Measurements from ENCODE around the gene CRKL. TPM values are rescaled to one million over a fixed set of nuclear protein-coding genes. Genes with fewer than 3 reads are reported as not detected.
"Not testable (repeated sequence)": the region's sequence is repeated elsewhere in the genome, so short reads cannot be mapped to it uniquely, and the experiment has no call there.

Gene CRKL
- polyA plus RNA-seq, 1 donor = 50.4 TPM

- no peak for DNase-seq
These were observed 50.5 kb downstream of the CRKL start for GRCh38 chr22:20967697-20968211.

DNA sequence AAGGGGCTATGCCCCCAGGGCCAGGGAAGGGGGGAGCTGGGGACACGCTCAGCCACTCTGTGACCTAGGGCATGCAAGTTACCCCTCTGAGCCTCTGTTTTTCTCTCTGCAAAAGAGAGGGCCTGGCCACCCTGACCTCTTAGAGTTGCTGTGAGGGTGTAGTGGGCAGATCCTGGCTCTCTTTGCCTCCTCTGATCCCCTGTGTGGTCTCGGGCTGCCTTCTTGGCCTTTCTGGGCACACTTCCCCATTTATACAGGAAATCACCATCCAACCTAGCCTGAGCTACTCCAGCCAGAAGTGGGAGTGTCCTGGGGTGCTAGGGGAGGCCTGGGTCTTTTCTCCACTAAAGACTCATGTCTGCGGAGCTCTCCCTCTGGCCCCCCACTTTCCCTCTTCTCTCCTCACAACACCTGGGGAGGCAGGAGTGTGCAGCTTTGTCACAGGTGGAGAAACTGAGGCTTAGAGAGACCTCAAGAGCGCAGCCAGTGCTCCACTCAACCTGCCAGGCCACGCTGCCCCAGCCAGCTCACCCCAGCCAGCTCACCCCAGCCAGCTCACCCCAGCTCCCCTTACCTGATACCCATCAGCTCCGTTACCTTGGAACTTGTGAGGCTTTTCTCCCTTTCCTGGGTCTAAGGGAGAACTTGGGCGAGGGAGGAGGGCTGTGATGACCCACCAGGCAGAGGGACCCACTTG, 51.2 kb downstream of the CRKL start:
- no peak for DNase-seq

DNA sequence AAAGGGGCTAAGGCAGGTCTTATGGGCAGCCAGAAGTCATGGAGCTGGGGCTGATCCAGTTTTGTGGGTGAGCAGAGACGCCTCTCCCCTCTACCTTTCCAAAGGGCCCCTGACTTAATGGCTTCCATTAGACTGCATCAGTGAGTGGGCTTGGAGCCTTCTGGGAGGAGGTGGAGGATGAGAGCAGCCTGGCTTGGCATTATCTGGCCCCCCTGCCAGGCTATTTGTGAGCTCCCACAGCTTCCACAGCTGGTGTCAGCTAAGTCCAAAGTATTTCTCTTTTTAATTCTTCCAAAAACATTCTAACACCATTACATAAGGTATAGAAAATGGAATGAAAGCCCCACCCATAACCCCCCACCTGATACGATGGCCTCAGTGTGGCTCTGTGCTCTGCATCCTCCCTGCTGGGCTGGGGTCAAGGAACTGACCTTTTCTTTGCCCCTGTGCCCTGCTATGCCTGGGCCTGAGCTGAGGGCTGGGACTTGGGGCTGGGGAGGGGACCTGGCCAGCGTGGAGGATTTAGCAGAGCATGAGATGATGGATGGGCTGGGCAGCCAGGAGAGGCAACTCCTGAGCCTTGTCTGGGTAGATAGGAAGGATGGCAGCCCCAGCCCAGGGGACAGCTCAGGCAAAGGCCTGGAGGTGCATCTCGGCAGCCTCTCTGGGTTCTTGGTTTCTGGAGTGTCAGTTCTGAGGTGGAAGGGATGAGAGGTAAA, 53.9 kb downstream of the CRKL start:
- DNase-seq = no peak

DNA sequence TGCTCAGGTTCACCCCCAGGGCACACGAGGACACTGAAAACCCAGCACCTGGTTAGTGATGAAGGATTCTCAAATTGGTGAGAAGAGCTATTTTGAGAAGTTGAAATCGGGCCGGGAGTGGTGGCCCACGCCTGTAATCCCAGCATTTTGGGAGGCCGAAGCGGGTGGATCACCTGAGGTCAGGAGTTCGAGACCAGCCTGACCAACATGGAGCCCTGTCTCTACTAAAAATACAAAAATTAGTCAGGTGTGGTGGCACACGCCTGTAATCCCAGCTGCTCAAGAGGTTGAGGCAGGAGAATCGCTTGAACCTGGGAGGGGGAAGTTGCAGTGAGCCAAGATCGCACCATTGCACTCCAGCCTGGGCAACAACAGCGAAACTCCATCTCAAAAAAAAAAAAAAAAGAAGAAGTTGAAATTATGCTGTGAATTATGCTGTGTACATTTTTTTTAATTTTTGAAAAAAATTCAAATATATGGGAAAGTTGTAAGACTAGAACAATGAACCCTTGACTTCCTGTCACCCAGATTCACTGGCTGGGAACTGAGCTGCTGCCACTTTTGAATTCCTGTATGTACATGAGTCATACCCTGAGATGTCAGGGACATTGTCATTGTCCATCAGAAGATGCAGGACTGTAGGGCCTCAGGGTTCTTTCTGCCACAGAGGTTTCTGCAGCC, 54.9 kb downstream of the CRKL start:
- not testable (repeated sequence) for DNase-seq

GRCh38 chr22:20972933-20973577, 55.8 kb downstream of the CRKL start:
- DNase-seq = no peak

- DNase-seq = no peak
These were observed 56.6 kb downstream of the CRKL start for GRCh38 chr22:20973634-20974286.

DNA sequence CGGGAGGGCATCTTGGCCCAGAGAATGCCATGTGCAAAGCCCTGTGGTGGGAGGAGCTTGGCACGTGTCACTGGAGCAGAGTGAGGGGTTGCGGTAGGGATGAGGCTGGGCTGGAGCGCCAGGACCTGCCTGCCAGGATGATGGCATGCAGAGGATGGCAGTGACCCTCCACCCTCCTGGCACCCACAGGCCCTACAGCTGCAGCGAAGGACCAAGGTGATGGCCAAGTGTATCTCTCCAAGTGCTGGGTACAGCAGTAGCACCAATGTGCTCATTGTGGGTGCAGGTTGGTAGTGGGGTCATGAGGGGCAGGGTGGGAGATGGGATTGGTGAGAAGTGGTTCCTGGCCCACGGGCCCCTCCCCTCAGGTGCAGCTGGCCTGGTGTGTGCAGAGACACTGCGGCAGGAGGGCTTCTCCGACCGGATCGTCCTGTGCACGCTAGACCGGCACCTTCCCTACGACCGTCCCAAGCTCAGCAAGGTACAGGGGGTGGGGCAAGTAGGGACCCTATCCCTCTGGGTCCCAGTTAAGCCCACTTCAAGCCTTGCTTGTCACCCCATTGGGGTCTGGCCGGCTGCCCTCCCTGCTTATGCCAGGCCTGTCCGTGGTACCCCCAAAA, 57.2 kb downstream of the CRKL start:
- no peak for DNase-seq

DNA sequence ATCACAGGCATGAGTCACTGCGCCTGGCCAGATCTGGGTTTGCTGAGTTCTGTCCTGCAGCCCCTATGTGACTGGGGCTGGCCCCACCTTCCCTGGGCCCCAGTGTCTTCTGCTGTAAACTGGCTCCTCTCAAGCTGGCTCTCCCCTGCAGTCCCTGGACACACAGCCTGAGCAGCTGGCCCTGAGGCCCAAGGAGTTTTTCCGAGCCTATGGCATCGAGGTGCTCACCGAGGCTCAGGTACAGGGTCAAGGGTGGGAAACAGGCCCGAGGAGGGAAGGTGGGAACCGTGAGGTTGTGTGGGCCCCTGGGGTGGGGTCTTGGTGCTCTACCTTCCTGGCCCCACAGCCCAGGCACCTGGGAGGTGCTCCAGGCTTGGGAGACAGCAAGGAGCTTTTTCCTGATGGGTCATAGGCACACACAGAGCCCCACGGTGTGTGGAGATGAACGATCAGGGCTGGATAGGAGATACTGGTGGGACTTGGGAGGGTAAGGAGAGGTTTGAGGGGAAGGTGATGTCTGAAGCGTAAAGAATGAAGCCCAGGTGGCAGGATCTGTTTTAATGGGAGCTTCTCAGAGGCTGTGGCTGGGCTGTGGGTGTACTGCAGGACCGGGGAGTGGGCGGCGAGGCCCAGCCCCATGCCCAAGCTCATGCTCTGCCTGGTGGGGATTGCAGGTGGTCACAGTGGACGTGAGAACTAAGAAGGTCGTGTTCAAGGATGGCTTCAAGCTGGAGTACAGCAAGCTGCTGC, 58.5 kb downstream of the CRKL start:
- no peak for DNase-seq

DNA sequence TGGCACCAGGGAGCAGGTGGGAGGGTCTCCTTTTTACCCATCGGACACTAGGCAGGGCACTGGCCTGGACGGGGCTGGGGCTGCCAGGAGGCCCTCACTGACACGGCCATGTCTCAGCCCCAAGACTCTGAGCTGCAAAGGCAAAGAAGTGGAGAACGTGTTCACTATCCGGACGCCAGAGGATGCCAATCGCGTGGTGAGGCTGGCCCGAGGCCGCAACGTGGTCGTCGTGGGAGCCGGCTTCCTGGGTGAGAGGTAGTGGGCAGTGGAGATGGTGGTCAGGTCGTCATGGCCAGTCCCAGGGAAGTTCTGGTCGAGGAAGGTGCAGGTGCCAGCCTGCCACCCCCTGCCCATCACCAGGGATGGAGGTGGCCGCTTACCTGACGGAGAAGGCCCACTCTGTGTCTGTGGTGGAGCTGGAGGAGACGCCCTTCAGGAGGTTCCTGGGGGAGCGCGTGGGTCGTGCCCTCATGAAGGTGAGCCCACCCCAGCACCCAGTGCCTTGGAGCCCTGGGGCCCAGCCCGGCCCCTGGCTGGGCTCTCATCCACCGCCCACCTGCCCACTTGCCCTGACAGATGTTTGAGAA, 59.2 kb downstream of the CRKL start:
- DNase-seq = no peak

DNA sequence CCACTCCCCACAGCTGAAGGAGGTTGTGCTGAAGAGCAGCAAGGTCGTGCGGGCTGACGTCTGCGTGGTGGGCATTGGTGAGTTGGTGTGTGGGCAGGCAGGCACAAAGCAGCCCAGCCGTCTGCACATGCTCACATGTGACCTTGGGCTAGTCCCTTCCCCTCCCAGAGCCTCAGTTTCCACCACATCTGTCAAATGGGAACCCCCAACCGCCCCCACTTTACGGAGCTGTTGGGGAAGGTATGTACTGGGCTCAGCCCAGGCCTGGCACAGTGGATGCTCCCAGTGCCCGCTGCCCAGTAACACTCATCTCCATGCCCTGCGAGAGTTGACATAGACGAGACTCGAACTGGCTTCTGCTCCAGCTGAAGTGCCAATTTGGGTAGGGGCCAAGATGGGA, 59.8 kb downstream of the CRKL start:
- DNase-seq = no peak

DNA sequence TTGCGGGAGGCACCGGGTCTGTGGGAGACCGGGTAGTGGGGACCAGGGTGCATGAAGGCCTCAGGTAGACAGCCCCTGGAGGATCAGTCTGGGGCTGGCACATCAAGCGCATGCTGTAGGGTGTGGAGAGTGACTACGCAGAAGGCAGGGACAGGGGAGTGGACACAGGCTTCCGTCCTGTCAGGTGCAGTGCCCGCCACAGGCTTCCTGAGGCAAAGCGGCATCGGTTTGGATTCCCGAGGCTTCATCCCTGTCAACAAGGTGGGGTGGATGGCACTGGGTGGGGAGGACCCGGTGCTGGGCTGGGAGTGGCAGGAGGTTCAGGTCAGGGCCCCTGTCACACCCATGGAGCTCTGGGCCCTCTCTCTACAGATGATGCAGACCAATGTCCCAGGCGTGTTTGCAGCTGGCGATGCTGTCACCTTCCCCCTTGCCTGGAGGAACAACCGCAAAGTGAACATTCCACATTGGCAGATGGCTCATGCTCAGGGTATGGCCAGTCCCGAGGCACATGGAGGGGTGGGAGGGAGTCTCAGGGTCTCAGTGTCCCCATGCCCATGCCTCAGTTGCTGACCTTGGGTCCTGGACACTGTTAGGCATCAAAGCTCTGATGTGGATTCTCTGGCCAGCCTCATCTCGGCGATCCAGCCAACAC, 60.4 kb downstream of the CRKL start:
- DNase-seq = no peak

DNA sequence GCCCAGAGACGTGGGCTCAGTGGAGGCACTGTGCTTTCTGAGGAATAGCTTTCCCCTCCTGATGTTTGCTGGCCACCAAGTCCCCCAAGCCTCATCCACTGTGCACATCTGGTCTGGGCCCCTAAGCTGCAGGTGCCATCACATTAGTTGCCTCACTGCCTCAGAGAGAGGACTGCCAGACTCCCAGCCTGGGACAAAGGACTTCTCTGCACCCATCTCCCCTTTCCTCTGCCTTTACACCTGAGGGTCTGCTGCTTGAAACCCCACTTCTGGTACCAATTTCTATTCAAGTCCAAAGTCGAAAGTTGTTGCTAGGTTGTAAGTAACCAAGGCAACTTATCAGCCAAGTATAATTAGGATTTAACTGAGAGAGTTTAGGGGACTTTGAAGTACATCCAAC, 61.2 kb downstream of the CRKL start:
- no peak for DNase-seq

- DNase-seq = no peak
These were observed 62.1 kb downstream of the CRKL start for GRCh38 chr22:20979243-20979809.

GRCh38 chr22:20979940-20980453, 62.8 kb downstream of the CRKL start:
- DNase-seq = no peak

GRCh38 chr22:20980523-20980922, 63.3 kb downstream of the CRKL start:
- DNase-seq = no peak

DNA sequence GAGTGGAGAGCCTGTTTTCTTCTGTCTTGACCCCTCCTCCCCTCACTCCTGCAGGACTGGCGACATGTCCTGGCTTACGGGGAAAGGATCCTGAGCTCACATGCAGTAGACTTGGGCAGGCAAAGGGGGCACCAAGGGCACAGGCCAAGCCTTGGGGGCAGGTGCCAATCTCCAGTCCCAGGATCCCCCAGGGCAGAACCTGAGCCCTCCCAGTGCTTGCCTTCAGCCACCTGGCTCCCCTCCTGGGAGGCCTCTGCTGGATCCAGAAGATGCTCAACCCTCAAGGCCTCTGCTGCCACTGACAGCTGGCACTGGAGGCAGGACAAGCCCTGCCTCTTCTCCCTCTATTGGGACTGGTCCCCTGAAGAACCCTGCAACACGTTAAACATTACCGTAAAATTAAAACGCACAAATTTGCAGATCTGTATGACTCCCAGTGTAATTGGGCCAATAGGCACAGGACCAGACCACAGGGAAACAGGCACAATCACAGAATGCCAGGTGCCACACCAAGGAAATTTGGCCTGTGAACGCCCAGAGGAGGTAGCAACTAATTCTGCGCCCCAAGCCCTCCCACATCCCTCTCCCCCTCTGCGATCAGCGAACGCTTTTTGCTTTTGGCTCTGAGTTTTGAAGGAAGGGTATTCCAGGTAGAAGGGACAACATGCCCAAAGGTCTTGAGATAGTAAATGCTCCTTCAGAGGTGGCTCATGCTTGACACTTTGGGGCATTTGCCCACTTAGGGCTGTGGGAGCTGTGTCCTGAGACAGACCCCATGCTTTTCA, 63.9 kb downstream of the CRKL start:
- DNase-seq = no peak

GRCh38 chr22:20981787-20982562, 64.8 kb downstream of the CRKL start, which contains the start of gene LZTR1:
TSS of gene LZTR1 (plus strand) at chr22:20982297. CDS start at chr22:20982372, 75 bp downstream.
- peak; percentile 91 for DNase-seq

- DNase-seq = no peak
These were observed 65.3 kb downstream of the CRKL start for GRCh38 chr22:20982563-20982882.

Measured in hindlimb muscle (tissue), 1 donor.